SKM-1 treated with dmso at 0.1 percent for 144 hours (cell line): ENCODE data around the gene LRP2.
A peak's percentile ranks its signal among the peaks of the same experiment; 100 is the strongest.

Experiments used
- DNase-seq: peaks from one replicate; lab custom pipeline; 2025; ENCODE audit not compliant: unreplicated experiment; lab: John Stamatoyannopoulos, UW

Gene LRP2

DNA sequence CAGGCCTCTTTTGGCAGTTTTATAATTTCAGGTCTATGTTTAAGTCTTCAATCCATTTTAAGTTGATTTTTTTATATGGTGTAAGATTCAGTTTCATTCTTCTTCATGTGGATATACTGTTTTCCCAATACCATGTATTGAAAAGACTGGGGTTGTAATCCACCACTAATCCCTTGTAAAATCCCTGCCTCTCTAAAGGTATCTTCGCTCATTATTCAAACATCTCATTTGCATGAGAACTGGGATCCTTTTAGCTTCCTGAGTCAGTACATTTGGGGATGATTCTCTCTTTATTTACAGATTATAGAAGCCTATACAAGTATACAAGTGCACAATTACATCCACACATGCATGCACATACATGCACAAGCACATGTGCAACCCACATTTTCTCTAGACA is 267.7 kb downstream of the LRP2 start:
- DNase-seq = no peak

DNA sequence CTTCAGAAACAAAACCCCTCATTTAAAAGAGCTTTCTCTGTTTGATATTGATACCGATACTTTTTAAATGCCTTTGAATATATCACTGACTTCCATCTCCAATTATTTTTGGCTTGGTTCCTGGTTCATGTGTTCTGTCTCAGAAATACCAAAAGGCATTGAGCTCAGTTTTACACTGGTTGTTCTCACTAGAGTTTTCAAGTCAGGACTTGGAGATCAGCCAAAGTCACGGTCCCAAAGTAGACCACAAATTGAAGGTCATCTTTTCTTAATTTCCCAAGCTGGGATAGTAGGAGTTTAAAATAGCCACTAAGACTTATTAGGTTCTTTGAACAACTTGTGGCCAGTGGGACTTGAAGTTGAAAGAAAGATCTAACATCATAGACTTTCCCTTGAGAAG is 268.8 kb downstream of the LRP2 start:
- no peak for DNase-seq

DNA sequence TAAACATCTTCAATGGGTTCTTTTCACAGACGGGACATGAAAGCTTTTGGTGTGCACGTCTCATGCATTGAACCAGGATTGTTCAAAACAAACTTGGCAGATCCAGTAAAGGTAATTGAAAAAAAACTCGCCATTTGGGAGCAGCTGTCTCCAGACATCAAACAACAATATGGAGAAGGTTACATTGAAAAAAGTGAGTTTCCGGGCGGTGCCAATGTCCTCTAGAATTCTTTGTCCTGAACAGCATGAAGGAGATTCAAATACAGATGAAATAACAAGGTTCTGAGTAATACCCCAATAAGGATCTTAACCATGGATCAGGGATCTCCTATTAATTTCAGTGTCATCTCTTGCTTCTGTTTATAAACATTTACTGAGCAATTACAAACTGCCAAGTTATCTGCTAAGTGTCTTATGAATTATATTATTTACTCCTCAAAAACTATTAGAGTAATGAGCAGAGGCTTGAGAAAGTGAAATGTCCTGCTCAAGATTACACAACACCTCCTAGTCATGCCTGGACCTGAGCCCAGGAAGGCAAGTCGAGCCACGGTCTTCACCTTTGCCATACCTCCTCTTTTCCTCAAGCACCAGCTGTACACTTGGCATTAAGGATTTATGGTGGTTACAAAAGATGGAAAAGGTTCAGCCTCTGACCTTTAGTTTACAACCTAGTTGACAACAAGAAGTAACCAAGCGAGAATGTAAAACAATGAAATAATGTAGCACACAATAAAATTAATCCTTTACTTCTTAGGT is 270.4 kb downstream of the LRP2 start:
- no peak for DNase-seq

DNA sequence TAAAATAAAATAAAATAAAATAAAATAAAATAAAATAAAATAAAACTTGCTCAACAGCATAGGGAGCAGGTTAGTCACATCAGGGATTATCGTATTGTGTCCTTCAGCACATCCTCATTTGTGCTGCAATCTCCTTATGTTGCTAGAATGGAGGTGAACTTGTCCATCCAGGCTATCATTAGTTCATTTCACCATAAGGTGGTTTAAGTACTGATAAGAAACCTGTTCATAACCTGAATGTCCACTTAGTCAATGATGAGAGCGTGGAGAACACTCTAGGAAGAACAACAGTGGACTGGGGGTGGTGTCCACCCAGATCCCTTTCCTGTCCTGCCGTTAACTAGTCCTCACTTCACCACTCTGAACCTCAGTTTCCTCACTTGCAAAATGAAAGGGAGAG is 271.1 kb downstream of the LRP2 start:
- no peak for DNase-seq

DNA sequence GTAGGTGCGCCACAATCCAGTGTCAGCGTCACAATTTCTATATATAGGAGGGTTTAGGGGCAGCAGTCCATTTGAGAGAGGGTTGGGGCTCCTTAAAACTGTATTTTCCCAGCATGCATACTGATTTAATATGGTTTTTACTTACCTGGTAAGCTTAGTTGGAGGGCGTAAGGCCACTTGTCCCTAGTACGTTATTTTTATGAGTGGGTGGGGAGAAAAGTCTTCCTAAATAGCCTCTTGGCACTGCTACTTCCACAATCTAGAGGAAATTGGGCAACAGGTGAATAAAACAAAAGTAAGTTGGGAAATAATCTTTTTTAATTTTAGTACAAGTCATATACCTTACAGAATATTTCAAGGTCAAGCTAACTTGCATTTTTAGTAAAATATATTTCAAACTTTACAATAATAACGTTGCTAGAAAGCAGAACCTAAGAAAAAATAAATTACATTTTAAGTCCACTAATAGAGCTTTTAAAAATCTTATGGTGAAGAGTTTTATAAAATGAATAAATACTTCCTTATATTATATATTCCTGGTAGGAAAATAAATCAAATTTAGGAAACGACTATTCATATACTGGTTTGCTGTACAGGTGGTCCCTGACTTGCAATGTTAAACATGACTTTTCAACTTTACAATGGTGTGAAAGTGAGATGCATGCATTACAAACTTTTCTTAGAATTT is 272.1 kb downstream of the LRP2 start:
- DNase-seq = peak; percentile 83

DNA sequence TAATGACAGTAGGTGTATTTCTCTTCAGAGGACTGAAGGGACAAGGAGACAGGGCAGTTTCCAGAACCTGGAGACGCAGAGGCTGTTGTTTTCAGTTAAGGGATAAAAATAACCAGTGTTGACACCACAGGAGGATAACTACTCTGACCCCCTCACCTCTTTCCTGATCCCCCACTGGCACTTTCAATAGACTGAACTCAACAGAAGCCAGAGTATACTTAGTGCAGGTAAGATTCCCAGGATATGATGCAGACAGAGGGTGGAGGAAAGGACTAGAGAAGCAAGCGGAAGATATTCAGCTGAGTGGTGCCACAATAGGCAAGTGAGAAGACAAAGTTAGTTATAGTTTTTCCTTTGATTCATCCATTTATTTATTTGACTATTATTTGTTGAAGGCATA is 273.2 kb downstream of the LRP2 start:
- no peak for DNase-seq

DNA sequence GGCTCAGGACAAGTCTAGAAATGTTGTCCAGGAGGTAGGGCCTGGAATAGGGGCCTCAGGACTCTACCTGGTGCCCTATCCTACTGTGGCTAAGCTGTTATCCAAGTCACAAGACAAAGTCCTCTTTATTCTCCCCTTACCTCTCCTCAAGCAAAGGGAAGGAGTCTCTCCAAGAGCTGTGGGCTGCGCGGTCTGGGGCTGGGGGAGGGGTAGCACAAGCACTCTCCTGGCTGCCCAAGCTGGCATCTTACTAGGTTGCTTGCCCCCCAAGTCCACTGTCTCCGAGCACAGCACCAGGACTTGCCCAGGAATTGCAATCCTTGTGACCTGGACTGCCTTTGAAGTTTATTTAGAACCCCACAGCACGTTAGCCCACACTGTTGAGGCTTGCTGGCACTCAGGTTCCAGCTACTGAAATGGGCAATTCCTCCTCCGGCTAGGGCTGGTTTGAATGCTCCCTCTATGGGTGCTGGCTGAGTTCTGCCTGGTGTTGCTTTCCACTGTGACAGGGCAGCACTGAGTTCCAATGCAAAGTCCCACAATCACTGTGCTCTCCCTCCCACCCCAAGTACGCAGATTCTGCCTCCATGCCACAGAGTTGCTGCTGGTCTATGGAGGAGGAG is 274.5 kb downstream of the LRP2 start:
- no peak for DNase-seq

DNA sequence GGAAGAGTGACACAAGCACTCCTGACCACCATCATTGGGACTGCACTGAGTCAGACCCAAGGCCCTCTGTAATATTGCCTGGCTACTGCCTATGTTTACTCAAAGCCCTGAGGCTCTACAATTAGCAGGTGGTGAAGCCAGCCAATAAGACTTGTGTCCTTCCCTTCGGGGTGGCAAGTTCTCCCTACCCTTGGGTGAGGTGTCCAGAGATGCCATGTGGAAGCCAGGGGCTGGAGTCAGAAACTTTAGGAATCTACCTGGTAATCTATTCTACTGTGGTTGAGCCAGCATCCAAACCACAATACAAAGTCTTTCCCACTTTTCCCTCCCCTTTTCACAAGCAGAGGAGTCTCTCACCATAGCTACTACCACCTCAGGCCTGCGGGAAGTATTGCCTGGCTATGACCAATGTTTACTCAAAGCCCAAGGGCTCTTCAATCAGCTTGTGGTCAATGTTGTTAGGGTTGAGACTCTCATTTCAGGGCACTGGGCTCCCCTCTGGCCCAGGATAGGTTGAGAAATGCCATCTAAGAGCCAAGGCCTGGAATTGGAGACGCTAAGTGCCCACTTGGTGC is 275.4 kb downstream of the LRP2 start:
- no peak for DNase-seq

DNA sequence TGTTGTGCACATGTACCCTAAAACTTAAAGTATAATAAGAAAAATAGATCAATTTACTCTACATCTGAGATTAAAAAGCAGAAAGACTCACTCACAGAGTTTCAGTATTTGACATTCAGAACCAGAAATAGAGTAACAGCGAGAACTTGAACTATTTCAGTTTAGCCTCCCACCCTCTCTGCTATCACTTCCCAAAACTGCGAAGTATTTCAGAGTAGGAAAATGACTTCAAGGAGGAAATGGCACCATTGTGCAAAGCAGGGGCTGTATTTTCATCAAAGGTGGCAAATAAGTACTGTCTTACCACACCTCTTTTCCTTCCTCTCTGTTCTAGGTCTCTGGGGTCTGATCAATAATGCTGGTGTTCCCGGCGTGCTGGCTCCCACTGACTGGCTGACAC is 279.3 kb downstream of the LRP2 start:
- peak; percentile 64 for DNase-seq

DNA sequence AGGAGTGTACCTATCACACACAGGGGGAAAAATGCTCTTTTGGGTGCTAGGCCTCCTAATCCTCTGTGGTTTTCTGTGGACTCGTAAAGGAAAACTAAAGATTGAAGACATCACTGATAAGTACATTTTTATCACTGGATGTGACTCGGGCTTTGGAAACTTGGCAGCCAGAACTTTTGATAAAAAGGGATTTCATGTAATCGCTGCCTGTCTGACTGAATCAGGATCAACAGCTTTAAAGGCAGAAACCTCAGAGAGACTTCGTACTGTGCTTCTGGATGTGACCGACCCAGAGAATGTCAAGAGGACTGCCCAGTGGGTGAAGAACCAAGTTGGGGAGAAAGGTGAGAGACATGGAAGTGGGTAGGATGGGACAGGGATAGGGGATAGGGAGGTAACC is 280.8 kb downstream of the LRP2 start:
- no peak for DNase-seq

DNA sequence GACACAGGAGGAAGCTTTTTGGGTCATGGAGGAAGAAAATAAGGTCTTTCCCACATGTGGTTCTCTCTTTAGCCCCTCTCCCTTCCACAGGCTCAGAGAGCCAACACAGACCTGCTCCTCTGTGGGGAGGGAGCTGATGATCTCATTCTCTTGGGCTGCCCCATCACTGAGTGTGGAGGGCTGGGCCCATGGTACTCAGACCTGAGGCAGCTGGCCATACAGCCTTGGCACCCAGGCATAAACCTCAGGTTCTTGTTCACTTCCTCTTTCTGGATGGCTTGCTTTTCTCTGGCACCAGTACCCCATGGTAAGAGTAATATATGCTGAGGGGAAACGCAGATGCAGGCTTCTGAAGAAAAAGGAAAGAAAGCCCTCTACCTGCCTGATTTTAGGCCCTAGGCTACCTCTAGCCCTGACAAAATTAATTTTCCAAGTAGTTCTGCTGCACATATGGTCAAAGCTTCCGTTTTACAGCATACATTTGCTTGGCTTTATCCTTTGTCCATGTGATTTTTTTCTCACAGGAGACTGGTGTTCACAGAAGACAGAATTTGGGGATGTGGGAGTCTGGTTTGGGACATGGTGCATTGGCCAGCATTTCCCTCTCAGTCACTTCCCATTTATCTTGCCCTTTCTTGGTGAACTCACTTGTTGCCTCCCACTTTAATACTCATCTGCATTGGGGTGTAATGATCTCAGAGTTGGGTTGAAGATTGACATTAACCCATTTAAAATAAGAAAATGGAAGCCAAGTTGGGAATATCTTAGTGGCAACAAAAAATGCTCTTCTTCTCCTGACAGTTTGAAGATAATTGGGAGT is 281.9 kb downstream of the LRP2 start:
- peak; percentile 48 for DNase-seq

DNA sequence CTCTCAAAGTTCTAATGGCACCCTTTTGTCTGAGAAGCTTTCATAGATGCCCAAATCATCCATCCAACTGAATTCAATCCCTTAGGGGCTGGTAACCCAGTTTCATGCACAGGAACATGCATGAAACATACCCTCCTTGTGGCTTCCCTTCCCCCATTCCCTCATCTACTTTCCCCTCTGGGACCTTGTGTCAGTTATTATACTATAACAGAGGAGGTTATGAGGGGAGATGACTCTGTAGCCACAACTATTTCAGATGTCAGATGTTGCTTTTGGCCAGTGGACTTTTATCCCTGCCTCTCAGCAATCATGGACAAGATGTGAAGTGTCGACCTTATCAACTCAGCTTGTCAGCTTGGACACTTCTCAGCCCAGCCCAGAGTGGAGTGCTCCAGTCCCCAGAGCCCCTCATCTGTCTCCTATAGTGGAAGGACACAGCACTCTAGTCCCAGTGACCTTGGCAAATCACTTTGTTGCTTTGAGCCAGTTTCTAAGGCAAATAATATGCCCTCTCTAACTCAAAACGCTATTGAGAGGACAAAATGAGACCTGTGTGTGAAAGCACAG is 284.6 kb downstream of the LRP2 start:
- no peak for DNase-seq
